Memory B cell (primary cell): ENCODE results near the gene OSMR.
A peak's percentile ranks its signal among the peaks of the same experiment; 100 is the strongest.

Experiments used
- ATAC-seq: fragments of 150-1000 bp; cut with Tn5 transposase; 2 replicates; pipeline ENCODE4 v1.10.0; 2021; ENCODE audit warnings: low read depth, mild to moderate bottlenecking, moderate library complexity
- DNase-seq, 2 donors: peaks; one replicate each; pipeline ENCODE4 v3.0.0; 2022; ENCODE audit warnings: low spot score in 2 of 2
- H3K27ac Mint-ChIP-seq: one replicate; pipeline ENCODE4 v1.8.0; 2022; ENCODE audit warnings: mild to moderate bottlenecking, moderate library complexity, mixed read lengths
- H3K27me3 Mint-ChIP-seq: one replicate; pipeline ENCODE4 v1.8.0; 2022; ENCODE audit warnings: mixed read lengths
- H3K36me3 Mint-ChIP-seq: one replicate; pipeline ENCODE4 v1.8.0; 2022; ENCODE audit warnings: mild to moderate bottlenecking, mixed read lengths
- H3K4me1 Mint-ChIP-seq: one replicate; pipeline ENCODE4 v1.8.0; 2022; ENCODE audit warnings: mixed read lengths
- H3K4me3 Mint-ChIP-seq: one replicate; pipeline ENCODE4 v1.8.0; 2022; ENCODE audit warnings: mild to moderate bottlenecking, moderate library complexity, mixed read lengths
- H3K9me3 Mint-ChIP-seq: one replicate; pipeline ENCODE4 v1.8.0; 2022; ENCODE audit warnings: mixed read lengths

OSMR gene

DNA sequence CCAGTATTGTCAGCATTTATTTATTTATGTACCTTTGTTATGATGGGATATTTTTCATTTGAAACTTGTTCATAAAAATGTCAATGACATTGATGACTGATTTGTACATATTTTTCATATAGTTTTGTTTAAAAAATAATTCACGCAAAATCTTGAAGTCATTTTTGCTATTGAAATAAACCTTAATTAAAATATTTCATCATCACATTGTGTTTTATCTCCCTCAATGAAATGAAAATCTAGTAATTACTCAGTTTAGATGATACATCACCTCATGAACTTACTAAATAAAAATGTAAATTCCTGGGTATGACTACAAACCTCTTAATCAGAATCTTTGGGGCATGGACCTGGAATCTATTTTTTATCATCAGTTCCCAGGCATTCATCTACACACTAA lies 89.6 kb downstream of the OSMR start:
- Mint-ChIP-seq H3K36me3 (peaks cover 5% of the 10 kb centered on the region), H3K27me3 (no peaks in the 10 kb centered on the region), H3K4me1 (no peaks in the 10 kb centered on the region), H3K9me3 (no peaks in the 10 kb centered on the region), H3K4me3 (no peak overlapping the region), H3K27ac (no peak overlapping the region)
- ATAC-seq (no peak), DNase-seq (no peak)

DNA sequence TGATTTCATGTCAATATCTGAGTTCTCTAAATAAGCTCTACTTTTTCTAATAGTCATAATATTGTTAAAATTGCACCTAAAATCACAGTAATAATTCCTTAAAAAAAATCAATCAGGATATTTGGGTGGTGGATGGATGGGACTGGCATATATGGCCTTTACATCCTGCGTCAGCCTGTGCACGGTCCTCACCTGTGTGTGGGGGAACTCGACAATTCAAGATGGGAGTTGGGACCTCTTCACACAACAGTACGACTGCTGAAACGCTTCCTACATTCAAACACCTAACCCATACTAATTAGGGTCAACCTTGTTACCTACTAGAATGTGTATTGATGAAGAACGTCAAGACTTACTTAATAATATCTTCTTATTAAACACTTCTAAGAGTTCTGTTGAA lies 90.5 kb downstream of the OSMR start:
- ATAC-seq (no peak), DNase-seq (no peak)
- H3K36me3 Mint-ChIP-seq, result peaks cover 5% of the 10 kb centered on the region
- H3K4me3 Mint-ChIP-seq, result no peak overlapping the region
- H3K9me3 Mint-ChIP-seq, result no peaks in the 10 kb centered on the region
- no peaks in the 10 kb centered on the region for H3K27me3 Mint-ChIP-seq
- H3K27ac Mint-ChIP-seq, result no peak overlapping the region
- H3K4me1 Mint-ChIP-seq, result no peaks in the 10 kb centered on the region

DNA sequence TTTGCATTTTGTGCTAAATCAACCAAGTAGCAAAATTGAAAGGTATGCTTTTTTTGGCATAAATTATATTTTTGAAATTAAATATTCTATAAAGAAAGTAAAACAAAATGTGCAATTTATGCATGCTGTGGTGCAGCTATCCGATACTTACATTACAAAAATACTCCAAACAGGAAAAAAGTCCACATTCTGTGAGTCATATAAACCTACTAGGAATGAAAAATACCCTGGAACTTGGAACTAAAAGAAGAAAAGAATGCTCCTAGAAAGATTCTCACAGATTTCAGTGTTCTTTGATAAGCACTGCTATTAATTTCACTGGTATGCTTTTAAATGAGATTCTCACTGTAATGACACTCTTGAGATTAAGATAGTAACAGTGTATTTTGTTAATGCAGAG lies 92.6 kb downstream of the OSMR start:
- Mint-ChIP-seq H3K4me3 (no peak overlapping the region), H3K36me3 (peaks cover 10% of the 10 kb centered on the region), H3K27me3 (no peaks in the 10 kb centered on the region), H3K27ac (peak overlapping the region; percentile 11), H3K9me3 (no peaks in the 10 kb centered on the region), H3K4me1 (no peaks in the 10 kb centered on the region)
- ATAC-seq (no peak), DNase-seq (no peak)

DNA sequence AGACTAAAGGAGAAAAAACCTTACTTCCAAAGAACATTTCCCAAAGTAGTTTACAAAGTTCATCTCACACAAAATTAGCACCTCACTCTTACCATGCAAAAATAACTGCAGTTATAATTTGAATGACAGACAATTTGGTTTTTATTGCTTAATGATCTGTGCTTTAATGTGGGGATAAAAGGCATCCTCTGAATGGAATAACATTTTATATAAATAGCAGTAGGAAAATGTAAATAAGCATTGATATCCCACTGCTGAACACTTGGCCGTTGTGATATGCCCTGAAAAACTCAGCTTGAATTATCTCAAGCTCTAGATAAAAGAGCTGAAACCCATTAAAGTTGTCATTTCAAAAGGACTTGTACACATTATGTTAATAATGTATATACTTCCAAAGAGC lies 93.2 kb downstream of the OSMR start:
- Mint-ChIP-seq H3K9me3 (no peaks in the 10 kb centered on the region), H3K4me3 (no peak overlapping the region), H3K27me3 (no peaks in the 10 kb centered on the region), H3K36me3 (peaks cover 10% of the 10 kb centered on the region), H3K4me1 (no peaks in the 10 kb centered on the region), H3K27ac (peak overlapping the region; percentile 11)
- ATAC-seq (no peak), DNase-seq (no peak)

DNA sequence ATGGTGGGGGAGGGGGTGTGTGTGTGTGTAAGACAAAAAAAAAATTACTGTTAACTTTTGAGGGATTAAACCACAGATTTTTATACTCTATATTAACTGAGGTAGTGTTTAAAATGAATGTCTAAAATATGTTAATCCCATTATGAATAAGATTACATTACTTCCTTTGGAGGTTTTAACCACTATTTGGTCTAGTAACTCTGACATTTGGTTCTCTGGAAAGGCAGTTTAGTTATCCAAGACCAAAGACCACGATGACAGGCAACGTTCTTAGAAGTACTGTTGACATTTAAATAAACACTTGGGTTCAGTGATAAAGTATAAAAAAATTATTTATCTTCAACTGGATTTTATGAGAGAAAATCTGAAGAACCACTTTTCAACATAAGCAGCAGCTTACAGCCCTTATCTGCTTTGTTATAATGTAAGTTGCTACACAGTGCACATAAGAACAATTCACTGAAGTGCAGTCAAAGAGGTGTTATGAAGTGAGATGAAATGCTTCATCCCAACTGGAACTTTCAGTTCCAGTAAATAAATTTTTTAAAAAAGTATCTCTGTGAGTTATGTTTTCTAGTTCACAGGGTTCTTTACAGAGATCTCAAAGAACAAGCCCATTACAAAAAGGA lies 94.5 kb downstream of the OSMR start:
- ATAC-seq (no peak), DNase-seq (no peak)
- Mint-ChIP-seq H3K9me3 (no peaks in the 10 kb centered on the region), H3K27me3 (no peaks in the 10 kb centered on the region), H3K36me3 (peaks cover 13% of the 10 kb centered on the region), H3K27ac (no peak overlapping the region), H3K4me1 (no peaks in the 10 kb centered on the region), H3K4me3 (no peak overlapping the region)

DNA sequence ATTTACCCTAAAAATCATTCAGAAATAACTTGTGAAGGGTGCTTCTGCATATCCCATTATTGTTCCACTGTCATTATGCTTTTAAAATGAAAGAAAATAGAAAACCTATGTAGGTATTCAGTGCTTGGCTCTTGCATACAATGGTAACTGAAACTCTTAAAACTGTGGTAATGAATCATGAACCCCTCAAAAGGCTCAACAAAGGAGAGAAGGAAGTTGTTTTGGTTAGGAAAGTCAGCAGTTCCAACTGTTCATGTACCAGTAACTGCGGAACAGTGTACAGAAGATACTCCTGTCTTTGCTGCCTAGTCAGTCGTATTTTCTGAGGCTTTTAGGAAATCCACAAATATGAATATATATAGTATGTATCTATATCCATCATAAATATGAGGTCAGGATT lies 96.1 kb downstream of the OSMR start:
- Mint-ChIP-seq H3K27ac (peak overlapping the region; percentile 25), H3K36me3 (peaks cover 16% of the 10 kb centered on the region), H3K4me1 (no peaks in the 10 kb centered on the region), H3K27me3 (no peaks in the 10 kb centered on the region), H3K9me3 (no peaks in the 10 kb centered on the region), H3K4me3 (no peak overlapping the region)
- DNase-seq (no peak), ATAC-seq (no peak)

DNA sequence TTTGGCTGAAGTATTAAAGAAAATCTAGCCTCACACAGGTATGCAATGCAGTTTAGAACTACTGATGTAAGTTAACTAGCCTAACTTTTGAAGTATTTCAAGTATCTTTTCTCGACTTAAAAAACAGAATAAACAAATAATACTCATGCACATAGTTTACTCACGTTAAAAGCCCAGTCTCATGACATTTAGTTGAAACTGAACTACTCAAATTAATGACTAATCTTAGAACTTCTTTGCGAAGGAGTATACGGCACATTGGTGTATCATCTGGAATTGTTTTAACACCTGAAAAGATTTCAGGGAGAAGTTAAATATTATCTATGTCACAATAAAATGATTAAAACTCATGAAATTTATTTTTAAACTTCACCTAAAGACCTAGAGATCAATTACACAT lies 98.5 kb downstream of the OSMR start:
- Mint-ChIP-seq H3K4me1 (no peaks in the 10 kb centered on the region), H3K36me3 (peaks cover 11% of the 10 kb centered on the region), H3K27ac (no peak overlapping the region), H3K9me3 (no peaks in the 10 kb centered on the region), H3K4me3 (no peak overlapping the region), H3K27me3 (no peaks in the 10 kb centered on the region)
- ATAC-seq (no peak), DNase-seq (no peak)

DNA sequence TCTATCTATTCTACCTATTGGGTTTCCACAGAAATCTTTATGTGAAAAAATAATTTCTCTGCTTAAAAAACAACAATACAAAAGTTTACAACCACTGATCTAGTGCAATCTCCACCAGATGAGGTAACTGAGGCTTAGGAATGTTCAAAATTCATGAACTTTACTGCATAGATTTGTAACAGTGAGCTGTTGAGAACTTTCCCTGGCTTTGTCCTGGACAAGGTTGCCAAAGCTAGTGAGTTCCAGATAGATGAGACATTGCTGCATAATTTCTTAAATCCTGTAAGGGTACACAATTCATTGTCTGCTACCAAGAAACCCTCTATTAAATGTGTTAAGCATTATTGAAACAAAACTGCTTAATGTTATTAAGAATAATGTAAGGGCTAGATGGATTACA lies 102.7 kb downstream of the OSMR start:
- H3K4me3 Mint-ChIP-seq, result no peak overlapping the region
- peaks cover 26% of the 10 kb centered on the region for H3K36me3 Mint-ChIP-seq
- no peaks in the 10 kb centered on the region for H3K4me1 Mint-ChIP-seq
- no peaks in the 10 kb centered on the region for H3K9me3 Mint-ChIP-seq
- no peak overlapping the region for H3K27ac Mint-ChIP-seq
- ATAC-seq, result no peak
- H3K27me3 Mint-ChIP-seq, result no peaks in the 10 kb centered on the region
- no peak for DNase-seq

DNA sequence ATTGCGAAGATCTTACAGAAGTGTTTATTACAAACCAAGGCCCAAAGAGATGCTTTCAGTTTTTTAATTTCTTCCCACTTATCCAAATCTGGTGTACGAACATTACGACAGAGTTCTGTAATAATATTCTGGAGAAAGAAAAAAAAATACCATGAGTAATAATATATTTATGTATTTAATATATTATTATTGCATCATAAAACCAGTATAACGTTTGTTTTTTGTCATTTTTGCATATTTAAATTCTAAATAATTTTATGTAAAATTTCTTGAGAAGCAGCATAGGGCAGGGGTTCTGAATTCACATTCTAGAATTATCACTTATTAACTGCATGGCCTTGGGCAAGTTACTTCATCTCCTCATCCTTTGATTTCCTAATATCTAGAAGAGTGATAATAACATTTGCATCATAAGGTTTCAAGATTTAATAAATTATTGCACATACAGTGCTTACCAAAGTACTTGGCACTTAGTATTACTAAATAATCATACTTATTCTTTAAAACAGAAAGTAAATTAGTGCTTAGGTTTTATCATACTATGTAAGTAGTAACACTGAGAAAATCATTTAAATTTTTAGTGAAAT lies 107.7 kb downstream of the OSMR start:
- no peaks in the 10 kb centered on the region for H3K27me3 Mint-ChIP-seq
- H3K4me3 Mint-ChIP-seq, result no peak overlapping the region
- no peaks in the 10 kb centered on the region for H3K9me3 Mint-ChIP-seq
- peaks cover 30% of the 10 kb centered on the region for H3K36me3 Mint-ChIP-seq
- DNase-seq (no peak), ATAC-seq (no peak)
- no peaks in the 10 kb centered on the region for H3K4me1 Mint-ChIP-seq
- H3K27ac Mint-ChIP-seq, result no peak overlapping the region

DNA sequence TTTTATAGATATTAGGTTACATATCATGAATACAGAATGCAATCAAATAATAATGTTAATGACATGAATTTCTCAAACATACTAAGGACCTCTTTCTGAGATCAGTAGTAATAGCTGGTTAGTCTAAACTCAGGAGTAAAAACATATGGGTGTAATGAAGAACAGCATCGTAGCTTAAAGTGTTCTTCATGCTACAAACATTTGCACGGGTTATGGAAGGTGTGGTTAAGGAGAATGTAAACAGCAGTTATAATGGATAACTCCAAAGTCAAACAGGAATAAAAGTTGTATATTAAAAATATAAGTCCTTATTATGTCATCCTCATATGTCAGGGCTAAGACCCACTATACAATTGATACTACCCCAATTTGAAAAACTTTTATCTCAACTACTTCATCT lies 115.9 kb downstream of the OSMR start:
- no peak for DNase-seq
- H3K4me3 Mint-ChIP-seq, result no peak overlapping the region
- peaks cover 12% of the 10 kb centered on the region for H3K36me3 Mint-ChIP-seq
- H3K4me1 Mint-ChIP-seq, result no peaks in the 10 kb centered on the region
- no peaks in the 10 kb centered on the region for H3K9me3 Mint-ChIP-seq
- H3K27ac Mint-ChIP-seq, result no peak overlapping the region
- no peak for ATAC-seq
- H3K27me3 Mint-ChIP-seq, result no peaks in the 10 kb centered on the region

DNA sequence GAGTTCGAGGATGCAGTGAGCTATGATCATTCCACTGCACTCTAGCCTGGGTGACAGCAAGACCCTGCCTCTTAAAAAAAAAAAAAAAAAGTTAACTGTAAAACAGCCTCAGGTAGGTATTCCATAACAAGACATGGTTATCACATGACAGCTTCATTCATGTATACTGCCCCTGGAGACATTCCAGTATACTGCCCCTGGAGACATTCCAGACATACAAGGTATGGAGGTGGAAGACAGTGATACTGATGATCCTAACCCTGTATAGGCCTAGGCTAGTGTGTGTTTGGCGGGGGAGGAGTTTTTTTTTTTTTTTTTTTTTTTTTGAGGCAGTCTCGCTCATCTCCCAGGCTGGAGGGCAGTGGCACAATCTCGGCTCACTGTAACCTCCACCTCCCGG lies 122.9 kb downstream of the OSMR start:
- Mint-ChIP-seq H3K4me1 (no peaks in the 10 kb centered on the region), H3K27me3 (no peaks in the 10 kb centered on the region), H3K27ac (no peak overlapping the region), H3K36me3 (no peaks in the 10 kb centered on the region), H3K9me3 (no peaks in the 10 kb centered on the region), H3K4me3 (no peak overlapping the region)
- DNase-seq (no peak), ATAC-seq (no peak)

DNA sequence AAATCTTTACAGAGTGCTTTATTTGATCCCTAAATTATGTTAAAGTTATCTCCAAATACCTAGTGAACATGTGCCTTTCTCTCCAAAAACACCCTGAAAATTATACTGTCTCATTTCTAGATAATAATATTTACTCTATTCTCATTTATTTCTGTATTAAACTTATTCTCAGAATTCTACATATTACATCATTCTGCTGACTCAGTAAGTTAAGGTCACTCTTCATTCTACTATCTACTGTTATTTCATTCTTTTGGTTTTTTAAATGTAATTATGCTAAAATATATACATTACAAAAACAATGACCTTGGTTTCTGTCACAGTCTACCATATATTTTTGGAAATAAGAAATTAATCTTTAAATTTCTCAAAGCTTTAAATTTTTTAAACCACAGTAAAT lies 132.2 kb downstream of the OSMR start:
- DNase-seq (no peak), ATAC-seq (no peak)
- Mint-ChIP-seq H3K36me3 (peaks cover 20% of the 10 kb centered on the region), H3K27me3 (no peaks in the 10 kb centered on the region), H3K4me1 (peaks cover 3% of the 10 kb centered on the region), H3K27ac (no peak overlapping the region), H3K9me3 (no peaks in the 10 kb centered on the region), H3K4me3 (no peak overlapping the region)

DNA sequence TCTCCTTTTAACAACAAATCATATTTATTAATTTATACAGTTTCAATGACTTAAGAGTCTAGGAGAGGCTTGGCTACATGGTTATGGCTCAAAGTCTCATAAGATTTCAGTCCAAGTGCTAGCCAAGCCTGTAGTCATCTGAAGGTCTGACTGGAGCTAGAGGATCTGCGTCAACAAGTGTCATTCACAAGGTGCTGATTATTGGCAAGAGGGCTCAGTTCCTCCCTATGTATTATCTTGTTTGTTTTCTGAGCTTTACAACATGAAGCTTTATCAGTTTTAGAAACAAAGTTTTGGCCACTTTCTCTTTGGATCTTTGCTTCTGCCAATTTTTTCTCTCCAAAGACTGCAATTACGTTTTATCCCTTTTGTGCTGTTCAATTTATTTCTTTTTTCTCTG lies 133.7 kb downstream of the OSMR start:
- no peak overlapping the region for H3K4me3 Mint-ChIP-seq
- H3K9me3 Mint-ChIP-seq, result no peaks in the 10 kb centered on the region
- no peaks in the 10 kb centered on the region for H3K27me3 Mint-ChIP-seq
- H3K27ac Mint-ChIP-seq, result no peak overlapping the region
- ATAC-seq, result no peak
- peaks cover 17% of the 10 kb centered on the region for H3K36me3 Mint-ChIP-seq
- peaks cover 3% of the 10 kb centered on the region for H3K4me1 Mint-ChIP-seq
- no peak for DNase-seq
